PC-9 (cell line): ENCODE results near the gene LIMS2. TPM values are rescaled to one million over a fixed set of nuclear protein-coding genes. Genes with fewer than 3 reads are reported as not detected.

ENCODE experiments used
- BruUV-seq: library from RNA; stranded (reverse); fragments of 400-500 nt; replicated peaks from 2 replicates; lab custom pipeline; 2021; lab: Mats Ljungman, UMichigan
- CTCF ChIA-PET: fragments of 300-600 bp; sonication (Branson Sonifier 250); formaldehyde crosslinking; loops from one replicate; lab custom pipeline; 2022; ENCODE audit warnings: antibody characterized with exemption; lab: Charles Lee
- POLR2A ChIA-PET: fragments of 300-600 bp; sonication (Branson Sonifier 250); formaldehyde crosslinking; loops from one replicate; lab custom pipeline; 2022; ENCODE audit warnings: antibody characterized with exemption; ENCODE audit not compliant: unreplicated experiment; lab: Charles Lee
- DNase-seq, 2 experiments: peaks; one replicate each; pipeline versions ENCODE4 v3.0.0 to v3.0.0-alpha.2; 2015 to 2022; ENCODE audit warnings: mixed read lengths in 1 of 2
- H2AFZ ChIP-seq: fragments of 200-600 bp; sonication (generic); 2 replicates; pipeline ENCODE4 v1.8.1; 2017; ENCODE audit warnings: antibody characterized with exemption
- H3F3A ChIP-seq: fragments of 200-600 bp; sonication (generic); 2 replicates; pipeline ENCODE4 v1.8.1; 2017; ENCODE audit warnings: antibody characterized with exemption, mild to moderate bottlenecking, low read depth; ENCODE audit not compliant: insufficient read depth
- H3K27ac ChIP-seq: fragments of 200-600 bp; sonication (generic); 2 replicates; pipeline ENCODE4 v1.6.1; 2016; ENCODE audit warnings: mixed run types
- H3K27me3 ChIP-seq: fragments of 200-600 bp; sonication (generic); 2 replicates; pipeline ENCODE4 v1.6.1; 2016; ENCODE audit warnings: low read depth, mixed run types; ENCODE audit not compliant: insufficient read depth
- H3K36me3 ChIP-seq: fragments of 200-600 bp; sonication (generic); 2 replicates; pipeline ENCODE4 v1.6.1; 2016; ENCODE audit warnings: low read depth, mixed run types
- H3K4me1 ChIP-seq: fragments of 200-600 bp; sonication (generic); replicated peaks from 2 replicates; pipeline ENCODE4 v1.6.1; 2016; ENCODE audit warnings: mixed run types; ENCODE audit not compliant: insufficient read depth
- H3K4me2 ChIP-seq: fragments of 200-600 bp; sonication (generic); 2 replicates; pipeline ENCODE4 v1.6.1; 2017; ENCODE audit warnings: mixed run types
- H3K4me3 ChIP-seq: fragments of 200-600 bp; sonication (generic); 2 replicates; pipeline ENCODE4 v1.6.1; 2016; ENCODE audit warnings: mixed run types
- H3K79me2 ChIP-seq: fragments of 200-600 bp; sonication (generic); 2 replicates; pipeline ENCODE4 v1.6.1; 2017; ENCODE audit warnings: low read depth, mixed run types
- H3K9me2 ChIP-seq: fragments of 200-600 bp; sonication (generic); 2 replicates; pipeline ENCODE4 v1.8.1; 2017; ENCODE audit warnings: mild to moderate bottlenecking; ENCODE audit not compliant: insufficient read depth
- H3K9me3 ChIP-seq: fragments of 200-600 bp; sonication (generic); 2 replicates; pipeline ENCODE4 v1.8.1; 2016; ENCODE audit warnings: low read depth; ENCODE audit not compliant: insufficient read depth
- H4K20me1 ChIP-seq: fragments of 200-600 bp; sonication (generic); 2 replicates; pipeline ENCODE4 v1.8.1; 2017; ENCODE audit not compliant: insufficient read depth
- EZH2 ChIP-seq: fragments of 200-600 bp; sonication (generic); IDR thresholded peaks from 2 replicates; pipeline ENCODE4 v1.8.0; 2017; ENCODE audit warnings: antibody characterized with exemption, low read depth
- intact Hi-C: fragments of 100-400 bp; cut with micrococcal nuclease; formaldehyde crosslinking; loops from one replicate; pipeline ENCODE4 v1.10.0; 2022; ENCODE audit not compliant: unreplicated experiment
- total RNA-seq: library from RNA; stranded (reverse); gene quantifications from 2 replicates; pipeline ENCODE4 v1.2.3, GENCODE V29; 2021
- TF ChIP-seq, protein P1 (sequence below): fragments of 200-600 bp; sonication (generic); conservative IDR thresholded peaks from 2 replicates; pipeline ENCODE4 v1.6.1; 2017; ENCODE audit warnings: mixed run types, antibody characterized with exemption, mild to moderate bottlenecking, moderate library complexity

Gene LIMS2
- total RNA-seq, 1 experiment from 2014 or later = 1.4 TPM

- no peak overlapping the region for H3K4me3 ChIP-seq
- no peak overlapping the region for H3K27ac ChIP-seq
- H3K36me3 ChIP-seq = no peaks in the 10 kb centered on the region
- intact Hi-C loops = no loop called here
- POLR2A ChIA-PET = no interaction called here
- H3K9me3 ChIP-seq = no peaks in the 10 kb centered on the region
- no peaks in the 10 kb centered on the region for H3K79me2 ChIP-seq
- TF ChIP-seq, protein P1, sequence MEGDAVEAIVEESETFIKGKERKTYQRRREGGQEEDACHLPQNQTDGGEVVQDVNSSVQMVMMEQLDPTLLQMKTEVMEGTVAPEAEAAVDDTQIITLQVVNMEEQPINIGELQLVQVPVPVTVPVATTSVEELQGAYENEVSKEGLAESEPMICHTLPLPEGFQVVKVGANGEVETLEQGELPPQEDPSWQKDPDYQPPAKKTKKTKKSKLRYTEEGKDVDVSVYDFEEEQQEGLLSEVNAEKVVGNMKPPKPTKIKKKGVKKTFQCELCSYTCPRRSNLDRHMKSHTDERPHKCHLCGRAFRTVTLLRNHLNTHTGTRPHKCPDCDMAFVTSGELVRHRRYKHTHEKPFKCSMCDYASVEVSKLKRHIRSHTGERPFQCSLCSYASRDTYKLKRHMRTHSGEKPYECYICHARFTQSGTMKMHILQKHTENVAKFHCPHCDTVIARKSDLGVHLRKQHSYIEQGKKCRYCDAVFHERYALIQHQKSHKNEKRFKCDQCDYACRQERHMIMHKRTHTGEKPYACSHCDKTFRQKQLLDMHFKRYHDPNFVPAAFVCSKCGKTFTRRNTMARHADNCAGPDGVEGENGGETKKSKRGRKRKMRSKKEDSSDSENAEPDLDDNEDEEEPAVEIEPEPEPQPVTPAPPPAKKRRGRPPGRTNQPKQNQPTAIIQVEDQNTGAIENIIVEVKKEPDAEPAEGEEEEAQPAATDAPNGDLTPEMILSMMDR = no peak
- TF ChIP-seq EZH2 = no peak
- no peaks in the 10 kb centered on the region for H4K20me1 ChIP-seq
- CTCF ChIA-PET = no interaction called here
- peaks cover 86% of the 10 kb centered on the region for H3K27me3 ChIP-seq
- H3K4me2 ChIP-seq = no peak overlapping the region
- DNase-seq = no peak
- no TSS peak for BruUV-seq
- no peaks in the 10 kb centered on the region for H3F3A ChIP-seq
- no peaks in the 10 kb centered on the region for H3K9me2 ChIP-seq
- no peak overlapping the region for H2AFZ ChIP-seq
- H3K4me1 ChIP-seq = no peaks in the 10 kb centered on the region
These were observed 5.0 kb downstream of the LIMS2 start for GRCh38 chr2:127670055-127670956.

- intact Hi-C loops = no loop called here
- no peak overlapping the region for H3K27ac ChIP-seq
- H3K36me3 ChIP-seq = no peaks in the 10 kb centered on the region
- H3F3A ChIP-seq = no peaks in the 10 kb centered on the region
- H2AFZ ChIP-seq = no peak overlapping the region
- CTCF ChIA-PET = no interaction called here
- BruUV-seq = no TSS peak
- no peaks in the 10 kb centered on the region for H3K9me3 ChIP-seq
- DNase-seq = no peak
- no peak overlapping the region for H3K4me3 ChIP-seq
- H3K79me2 ChIP-seq = no peaks in the 10 kb centered on the region
- POLR2A ChIA-PET = no interaction called here
- H3K27me3 ChIP-seq = peaks cover 87% of the 10 kb centered on the region
- no peaks in the 10 kb centered on the region for H3K9me2 ChIP-seq
- no peak for TF ChIP-seq EZH2
- TF ChIP-seq, protein P1 = no peak
- H3K4me1 ChIP-seq = no peaks in the 10 kb centered on the region
- no peaks in the 10 kb centered on the region for H4K20me1 ChIP-seq
- no peak overlapping the region for H3K4me2 ChIP-seq
These were observed 6.3 kb downstream of the LIMS2 start for GRCh38 chr2:127669056-127669455.

DNA sequence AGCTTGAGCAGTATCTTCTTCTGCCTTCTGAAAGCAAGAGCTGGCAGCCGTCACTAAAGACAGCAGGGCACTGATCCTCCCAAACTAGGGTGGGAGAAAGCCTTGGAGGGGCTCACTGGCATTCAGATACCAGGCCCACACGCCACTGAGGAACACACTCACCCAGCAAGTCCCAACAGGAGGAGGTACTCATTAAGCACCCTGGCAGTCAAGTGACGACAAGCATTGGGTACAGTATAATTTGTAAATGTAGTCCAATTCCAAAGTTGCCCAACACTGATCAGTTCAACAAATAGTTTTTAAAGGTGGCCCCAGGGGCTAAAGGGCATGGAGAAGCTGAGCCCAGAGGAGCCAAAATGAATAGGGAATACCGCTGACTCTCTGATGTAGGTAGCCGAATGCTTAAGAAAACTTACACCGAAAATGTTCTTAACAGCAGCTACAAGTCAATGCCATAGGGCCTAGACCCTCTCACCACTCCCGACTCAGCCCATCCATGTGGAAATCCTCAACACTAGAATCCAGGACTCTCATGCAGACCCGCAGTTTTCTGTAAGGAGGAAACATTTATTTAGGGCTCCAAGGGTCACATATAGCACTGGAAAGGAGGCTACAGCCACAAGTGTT lies 9.9 kb downstream of the LIMS2 start:
- H3K4me2 ChIP-seq = no peak overlapping the region
- intact Hi-C loops = no loop called here
- ChIA-PET POLR2A (no interaction called here), CTCF (no interaction called here)
- no peak overlapping the region for H2AFZ ChIP-seq
- peaks cover 56% of the 10 kb centered on the region for H3K27me3 ChIP-seq
- no peaks in the 10 kb centered on the region for H3K4me1 ChIP-seq
- BruUV-seq = no TSS peak
- no peaks in the 10 kb centered on the region for H3K79me2 ChIP-seq
- no peak for DNase-seq
- H3K9me3 ChIP-seq = no peaks in the 10 kb centered on the region
- H3K4me3 ChIP-seq = no peak overlapping the region
- no peaks in the 10 kb centered on the region for H3K9me2 ChIP-seq
- no peak overlapping the region for H3K27ac ChIP-seq
- no peaks in the 10 kb centered on the region for H3K36me3 ChIP-seq
- TF ChIP-seq EZH2 = no peak
- TF ChIP-seq, protein P1 = no peak
- no peaks in the 10 kb centered on the region for H3F3A ChIP-seq
- no peaks in the 10 kb centered on the region for H4K20me1 ChIP-seq
